ENCODE results near the gene SLC30A2. TPM values are rescaled to one million over a fixed set of nuclear protein-coding genes. Genes with fewer than 3 reads are reported as not detected.

The SLC30A2 gene
- total RNA-seq, 1 experiment from 2014 or later = 0.23 TPM

DNA sequence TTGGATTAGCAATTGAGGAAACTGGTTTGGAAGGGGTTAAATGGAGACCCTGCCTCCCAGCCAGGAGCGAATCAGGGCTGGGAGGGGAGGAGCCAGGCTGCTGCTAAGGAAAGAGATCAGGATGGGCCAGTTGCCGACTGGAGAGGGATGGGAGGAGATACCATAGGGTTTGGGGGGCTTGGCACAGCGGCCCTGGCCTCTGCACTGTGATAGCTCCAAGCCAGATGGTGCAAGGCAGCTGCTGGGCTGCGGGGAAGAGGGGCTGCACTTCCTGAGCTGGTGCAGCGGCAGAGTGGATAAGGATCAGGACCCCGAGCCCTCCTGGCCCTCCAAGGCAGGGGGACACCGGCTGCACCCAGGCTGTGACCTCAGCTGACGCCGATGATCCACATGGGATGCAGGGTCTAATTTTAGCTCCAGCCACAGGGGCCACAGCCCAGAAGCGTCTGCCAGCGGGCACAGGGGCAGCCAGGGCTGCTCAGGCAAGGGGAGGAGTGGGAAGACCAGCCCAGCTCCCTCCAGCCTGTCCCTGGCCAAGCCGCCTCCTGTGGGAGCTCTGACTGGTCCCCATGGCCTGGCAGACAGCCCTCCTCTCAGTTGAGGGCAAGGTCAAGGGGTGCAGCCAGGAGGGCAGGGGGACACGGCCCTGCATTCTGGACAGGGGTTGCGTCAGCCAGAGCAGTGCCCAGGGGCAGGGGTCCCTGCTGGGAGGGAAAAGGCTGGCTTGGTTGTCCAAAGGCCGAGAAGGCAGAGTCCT, 24.1 kb downstream of the SLC30A2 start, which contains the start of gene EXTL1:
EXTL1 (plus strand) TSS at position 129 of the 757 bp plus-strand sequence. CDS start 872 bp downstream, outside the sequence.
- no TSS peak for BruUV-seq (replicated peaks)
- in situ Hi-C loops (cut with HindIII; ENCODE audit: low pct_unique_long_range_greater_than_20kb, low sequenced_read_pairs) = no loop called here
- Histone ChIP-seq H3K36me3 (ENCODE audit: control insufficient read depth, insufficient read depth, low read length) (no peaks in the 10 kb centered on the region), H3K9me3 (ENCODE audit: control insufficient read depth, insufficient read depth, low read depth, low read length) (no peaks in the 10 kb centered on the region), H3K4me1 (ENCODE audit: control insufficient read depth, insufficient read depth, low read length) (no peaks in the 10 kb centered on the region), H3K4me3 (ENCODE audit: low read depth in 2 of 2, low read length in 2 of 2) (peak within 1 kb of the TSS in 1 of 2 experiments; percentile 19; a peak in 1 of 4 replicates), H3K27me3 (ENCODE audit: control insufficient read depth, insufficient read depth, low read length) (no peaks in the 10 kb centered on the region), H3K27ac (ENCODE audit: low read length) (no peak within 1 kb of the TSS)
- ATAC-seq = peak; percentile 48; the same call in 1 of the 2 replicates
- DNase-seq (ENCODE audit: low read depth, low spot score) = no peak
- TF ChIP-seq, protein P1, sequence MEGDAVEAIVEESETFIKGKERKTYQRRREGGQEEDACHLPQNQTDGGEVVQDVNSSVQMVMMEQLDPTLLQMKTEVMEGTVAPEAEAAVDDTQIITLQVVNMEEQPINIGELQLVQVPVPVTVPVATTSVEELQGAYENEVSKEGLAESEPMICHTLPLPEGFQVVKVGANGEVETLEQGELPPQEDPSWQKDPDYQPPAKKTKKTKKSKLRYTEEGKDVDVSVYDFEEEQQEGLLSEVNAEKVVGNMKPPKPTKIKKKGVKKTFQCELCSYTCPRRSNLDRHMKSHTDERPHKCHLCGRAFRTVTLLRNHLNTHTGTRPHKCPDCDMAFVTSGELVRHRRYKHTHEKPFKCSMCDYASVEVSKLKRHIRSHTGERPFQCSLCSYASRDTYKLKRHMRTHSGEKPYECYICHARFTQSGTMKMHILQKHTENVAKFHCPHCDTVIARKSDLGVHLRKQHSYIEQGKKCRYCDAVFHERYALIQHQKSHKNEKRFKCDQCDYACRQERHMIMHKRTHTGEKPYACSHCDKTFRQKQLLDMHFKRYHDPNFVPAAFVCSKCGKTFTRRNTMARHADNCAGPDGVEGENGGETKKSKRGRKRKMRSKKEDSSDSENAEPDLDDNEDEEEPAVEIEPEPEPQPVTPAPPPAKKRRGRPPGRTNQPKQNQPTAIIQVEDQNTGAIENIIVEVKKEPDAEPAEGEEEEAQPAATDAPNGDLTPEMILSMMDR (IDR thresholded peaks at IDR 0.05) = no peak
- TF ChIP-seq TCF7L2 (IDR thresholded peaks at IDR 0.05; ENCODE audit: low read depth, low read length) (no peak), POLR2AphosphoS5 (IDR thresholded peaks at IDR 0.05; ENCODE audit: low read depth, low read length) (no peak), SIN3A (IDR thresholded peaks at IDR 0.05; ENCODE audit: borderline replicate concordance, insufficient read depth, low read depth, low read length) (no peak), REST (IDR thresholded peaks at IDR 0.05; ENCODE audit: insufficient read depth in 1 of 2, low read depth in 2 of 2, low read length in 1 of 2) (no peak)
- CTCF ChIA-PET = no interaction called here
- POLR2A ChIA-PET = no interaction called here
- intact Hi-C loops (cut with micrococcal nuclease; ENCODE audit: unreplicated experiment) = no loop called here

DNA sequence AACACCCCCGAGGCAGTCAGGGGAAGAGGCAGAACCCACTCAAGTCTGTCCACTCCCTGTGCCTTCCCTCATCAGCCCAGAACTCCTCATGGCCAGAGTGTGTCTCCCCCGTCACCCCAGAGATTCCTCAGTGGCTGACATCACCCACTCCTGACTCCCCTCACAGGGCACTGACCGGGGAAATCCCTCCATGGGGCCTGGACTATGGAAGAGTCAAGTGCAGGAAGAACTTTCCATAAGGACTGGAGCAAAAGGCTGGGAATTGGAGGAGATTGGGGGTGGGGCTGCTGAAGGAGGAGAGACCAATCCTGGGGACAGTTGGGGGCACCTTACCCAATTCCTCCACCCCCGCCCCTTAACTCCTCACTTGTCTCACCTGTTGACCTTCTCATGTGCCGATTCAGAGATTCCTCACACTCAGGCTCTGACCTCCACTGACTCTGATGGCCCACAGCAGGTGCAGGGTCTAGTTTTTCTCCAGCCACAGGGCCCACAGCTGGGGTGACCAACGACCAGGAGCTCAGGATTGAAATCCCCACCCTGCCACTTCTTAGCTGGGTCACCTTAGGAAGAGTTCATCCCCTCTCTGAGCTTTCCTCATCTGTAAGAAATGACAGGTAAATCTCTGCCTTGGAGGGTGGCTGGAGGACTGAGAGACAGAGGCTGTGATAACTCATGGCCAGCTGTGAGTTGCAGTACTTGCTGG, 24.8 kb downstream of the SLC30A2 start:
- ATAC-seq = no peak
- intact Hi-C loops (cut with micrococcal nuclease; ENCODE audit: unreplicated experiment) (no loop called here), in situ Hi-C loops (cut with HindIII; ENCODE audit: low pct_unique_long_range_greater_than_20kb, low sequenced_read_pairs) (no loop called here)
- no peaks in the 10 kb centered on the region for H3K27me3 ChIP-seq (ENCODE audit: control insufficient read depth, insufficient read depth, low read length)
- CTCF ChIA-PET = no interaction called here
- TF ChIP-seq SIN3A (IDR thresholded peaks at IDR 0.05; ENCODE audit: borderline replicate concordance, insufficient read depth, low read depth, low read length) = no peak
- no peak for TF ChIP-seq REST (IDR thresholded peaks at IDR 0.05; ENCODE audit: insufficient read depth in 1 of 2, low read depth in 2 of 2, low read length in 1 of 2)
- TF ChIP-seq, protein P1 (IDR thresholded peaks at IDR 0.05) = no peak
- no peak for TF ChIP-seq TCF7L2 (IDR thresholded peaks at IDR 0.05; ENCODE audit: low read depth, low read length)
- TF ChIP-seq POLR2AphosphoS5 (IDR thresholded peaks at IDR 0.05; ENCODE audit: low read depth, low read length) = no peak
- no peak for DNase-seq (ENCODE audit: low read depth, low spot score)
- BruUV-seq (replicated peaks) = no TSS peak
- no peaks in the 10 kb centered on the region for H3K9me3 ChIP-seq (ENCODE audit: control insufficient read depth, insufficient read depth, low read depth, low read length)
- no peak overlapping the region for H3K27ac ChIP-seq (ENCODE audit: low read length)
- POLR2A ChIA-PET = no interaction called here
- no peaks in the 10 kb centered on the region for H3K4me1 ChIP-seq (ENCODE audit: control insufficient read depth, insufficient read depth, low read length)
- no peak overlapping the region for H3K4me3 ChIP-seq (ENCODE audit: low read depth in 2 of 2, low read length in 2 of 2)
- no peaks in the 10 kb centered on the region for H3K36me3 ChIP-seq (ENCODE audit: control insufficient read depth, insufficient read depth, low read length)
